Head of caudate nucleus (tissue), 42 donors: Measurements from ENCODE around the gene MSMB.
"Not testable (repeated sequence)": the region's sequence is repeated elsewhere in the genome, so short reads cannot be mapped to it uniquely, and the experiment has no call there.

ENCODE experiments used
- DNase-seq, 42 donors: peaks; one replicate each; pipeline versions ENCODE4 v3.0.0 to v3.0.0-alpha.2; 2020 to 2021; ENCODE audit warnings: mixed read lengths in 7 of 42
- intact Hi-C: fragments of 100-400 bp; cut with DNase I; formaldehyde crosslinking; loops from one replicate; pipeline ENCODE4 v1.15.0; 2022

Gene MSMB

DNA sequence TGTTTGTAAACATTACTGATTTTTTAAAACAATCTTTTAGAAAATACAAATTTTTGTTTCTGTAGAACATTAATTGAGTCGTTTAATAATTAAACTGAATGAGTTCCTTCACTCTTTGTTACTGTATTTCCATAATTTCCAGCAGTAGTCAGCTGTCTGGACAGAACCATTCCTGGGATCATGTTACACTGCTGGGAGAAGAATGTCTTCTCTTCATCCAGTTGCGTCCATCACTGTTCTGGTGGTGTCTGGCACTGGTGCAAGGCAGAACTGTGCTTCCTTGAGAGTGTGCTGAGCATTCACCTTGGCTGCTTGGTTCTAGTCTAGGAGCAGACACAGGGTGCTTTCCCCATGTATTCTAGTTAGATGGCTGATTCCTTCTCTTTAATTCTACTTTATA, 61.6 kb downstream of the MSMB start:
- intact Hi-C loops, DNase-seq: not testable (repeated sequence)

DNA sequence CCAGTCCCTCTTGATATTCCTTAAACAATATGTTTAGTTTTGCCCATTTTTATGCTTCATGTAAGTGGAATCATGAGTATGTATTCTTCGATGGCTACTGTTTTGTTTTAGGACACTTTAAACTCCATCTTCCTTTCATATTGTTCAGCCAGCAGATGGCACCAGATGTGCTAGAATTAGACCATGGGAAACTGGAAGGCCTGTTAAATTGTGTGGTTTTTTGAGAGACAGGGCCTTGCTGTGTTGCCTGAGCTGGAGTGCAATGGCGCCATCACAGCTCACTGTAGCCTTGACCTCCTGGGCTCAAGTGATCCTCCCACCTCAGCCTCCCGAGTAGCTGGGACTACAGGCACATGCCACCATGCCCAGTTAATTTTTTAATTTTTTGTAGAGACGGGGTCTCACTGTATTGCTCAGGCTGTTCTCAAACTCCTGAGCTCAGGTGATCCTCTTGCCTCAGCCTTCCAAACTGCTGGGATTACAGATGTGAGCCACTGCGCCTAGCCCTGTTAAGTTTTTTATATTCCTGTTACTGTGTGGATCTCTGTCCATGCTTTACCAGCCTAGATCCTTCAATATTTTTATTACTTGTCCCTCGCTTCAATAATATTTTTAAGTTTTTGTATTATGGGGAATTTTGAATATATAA, 62.4 kb downstream of the MSMB start:
- DNase-seq = peak in 28 of 42 donors; percentile 11 to 74 (median 46)
- intact Hi-C loops = not testable (repeated sequence)
